Panc1 (cell line): ENCODE measurements around the gene POLE3. TPM values are rescaled to one million over a fixed set of nuclear protein-coding genes. Genes with fewer than 3 reads are reported as not detected.

ENCODE experiments used
- ATAC-seq: fragments of 200-7000 bp; cut with Tn5 transposase; 2 replicates; pipeline ENCODE4 v1.9.1; 2020; ENCODE audit warnings: mild to moderate bottlenecking, moderate library complexity
- BruUV-seq: library from RNA; stranded (reverse); fragments of 400-500 nt; replicated peaks from 2 replicates; lab custom pipeline; 2021; lab: Mats Ljungman, UMichigan
- CTCF ChIA-PET: fragments of 300-600 bp; sonication (Branson Sonifier 250); formaldehyde crosslinking; loops from one replicate; lab custom pipeline; 2022; ENCODE audit warnings: antibody characterized with exemption; lab: Charles Lee
- POLR2A ChIA-PET: fragments of 300-600 bp; sonication (Branson Sonifier 250); formaldehyde crosslinking; loops from one replicate; lab custom pipeline; 2022; ENCODE audit warnings: antibody characterized with exemption; lab: Charles Lee
- DNase-seq: peaks from one replicate; pipeline ENCODE4 v3.0.0-alpha.2; 2010; ENCODE audit warnings: low read depth, low spot score
- H3K27ac ChIP-seq: 2 replicates; pipeline ENCODE4 v1.5.1; 2011; ENCODE audit warnings: mild to moderate bottlenecking, low read length, inconsistent platforms
- H3K27me3 ChIP-seq: fragments of 200-500 bp; sonication (Bioruptor generic); 2 replicates; pipeline ENCODE4 v1.6.0; 2014; ENCODE audit warnings: low read length, inconsistent platforms; ENCODE audit not compliant: control insufficient read depth, insufficient read depth
- H3K36me3 ChIP-seq: fragments of 200-500 bp; sonication (Bioruptor generic); 2 replicates; pipeline ENCODE4 v1.5.1; 2014; ENCODE audit warnings: inconsistent platforms, mild to moderate bottlenecking, low read length, moderate library complexity; ENCODE audit not compliant: control insufficient read depth, insufficient read depth
- H3K4me1 ChIP-seq: 2 replicates; pipeline ENCODE4 v1.5.1; 2011; ENCODE audit warnings: inconsistent platforms, mild to moderate bottlenecking, low read length, moderate library complexity; ENCODE audit not compliant: control insufficient read depth, insufficient read depth
- H3K4me3 ChIP-seq, 2 experiments: 2 replicates each; pipeline ENCODE4 v1.5.1; 2011 to 2012; ENCODE audit warnings: low read depth in 2 of 2, low read length in 2 of 2, mild to moderate bottlenecking in 2 of 2, inconsistent platforms in 1 of 2, moderate library complexity in 1 of 2
- H3K9me3 ChIP-seq: fragments of 200-500 bp; sonication (Bioruptor generic); 2 replicates; pipeline ENCODE4 v1.5.1; 2014; ENCODE audit warnings: low read depth, mild to moderate bottlenecking, inconsistent platforms, low read length, moderate library complexity; ENCODE audit not compliant: control insufficient read depth, insufficient read depth
- POLR2AphosphoS5 ChIP-seq: IDR thresholded peaks from 2 replicates; pipeline ENCODE4 v1.6.1; 2012; ENCODE audit warnings: mild to moderate bottlenecking, low read depth, low read length, moderate library complexity
- REST ChIP-seq, 2 experiments: IDR thresholded peaks; 2 replicates each; pipeline ENCODE4 v1.6.1; 2011 to 2012; ENCODE audit warnings: low read depth in 2 of 2, control low read depth in 1 of 2, low read length in 1 of 2, mild to moderate bottlenecking in 1 of 2, moderate library complexity in 1 of 2; ENCODE audit not compliant: insufficient read depth in 1 of 2
- SIN3A ChIP-seq: IDR thresholded peaks from 2 replicates; pipeline ENCODE4 v1.6.1; 2012; ENCODE audit warnings: low read depth, mild to moderate bottlenecking, low read length, moderate library complexity, borderline replicate concordance; ENCODE audit not compliant: insufficient read depth
- TCF7L2 ChIP-seq: IDR thresholded peaks from 2 replicates; pipeline ENCODE4 v1.6.1; 2011; ENCODE audit warnings: mild to moderate bottlenecking, low read depth, low read length, inconsistent platforms
- in situ Hi-C: cut with HindIII; loops from 2 replicates; pipeline ENCODE4 v1.10.0; 2016; ENCODE audit warnings: low sequenced_read_pairs, low pct_unique_long_range_greater_than_20kb
- intact Hi-C: fragments of 100-400 bp; cut with micrococcal nuclease; formaldehyde crosslinking; loops from one replicate; pipeline ENCODE4 v1.10.0; 2022; ENCODE audit not compliant: unreplicated experiment
- total RNA-seq: library from RNA; stranded (reverse); gene quantifications from one replicate; pipeline ENCODE4 v1.2.1, GENCODE V29; 2021; ENCODE audit not compliant: unreplicated experiment
- TF ChIP-seq, protein P1 (sequence below): fragments of 450-650 bp; IDR thresholded peaks from 2 replicates; pipeline ENCODE4 v1.5.1; 2017; ENCODE audit warnings: mild to moderate bottlenecking

POLE3 gene
- total RNA-seq, 1 experiment from 2014 or later, result 48.5 TPM

- TF ChIP-seq, protein P1, sequence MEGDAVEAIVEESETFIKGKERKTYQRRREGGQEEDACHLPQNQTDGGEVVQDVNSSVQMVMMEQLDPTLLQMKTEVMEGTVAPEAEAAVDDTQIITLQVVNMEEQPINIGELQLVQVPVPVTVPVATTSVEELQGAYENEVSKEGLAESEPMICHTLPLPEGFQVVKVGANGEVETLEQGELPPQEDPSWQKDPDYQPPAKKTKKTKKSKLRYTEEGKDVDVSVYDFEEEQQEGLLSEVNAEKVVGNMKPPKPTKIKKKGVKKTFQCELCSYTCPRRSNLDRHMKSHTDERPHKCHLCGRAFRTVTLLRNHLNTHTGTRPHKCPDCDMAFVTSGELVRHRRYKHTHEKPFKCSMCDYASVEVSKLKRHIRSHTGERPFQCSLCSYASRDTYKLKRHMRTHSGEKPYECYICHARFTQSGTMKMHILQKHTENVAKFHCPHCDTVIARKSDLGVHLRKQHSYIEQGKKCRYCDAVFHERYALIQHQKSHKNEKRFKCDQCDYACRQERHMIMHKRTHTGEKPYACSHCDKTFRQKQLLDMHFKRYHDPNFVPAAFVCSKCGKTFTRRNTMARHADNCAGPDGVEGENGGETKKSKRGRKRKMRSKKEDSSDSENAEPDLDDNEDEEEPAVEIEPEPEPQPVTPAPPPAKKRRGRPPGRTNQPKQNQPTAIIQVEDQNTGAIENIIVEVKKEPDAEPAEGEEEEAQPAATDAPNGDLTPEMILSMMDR, result no peak
- no peak for TF ChIP-seq TCF7L2
- TF ChIP-seq REST (IDR thresholded peaks at IDR 0.05; ENCODE audit: insufficient read depth in 1 of 2, low read depth in 2 of 2, low read length in 1 of 2), result no peak
- TF ChIP-seq POLR2AphosphoS5, result no peak
- no peak for TF ChIP-seq SIN3A
- no TSS peak for BruUV-seq
- Histone ChIP-seq H3K9me3 (no peaks in the 10 kb centered on the region), H3K36me3 (no peaks in the 10 kb centered on the region; the same call in 1 of the 2 replicates), H3K27ac (no peak overlapping the region), H3K4me3 (no peak overlapping the region), H3K27me3 (no peaks in the 10 kb centered on the region), H3K4me1 (no peaks in the 10 kb centered on the region)
- no peak for DNase-seq
- ChIA-PET CTCF (no interaction called here), POLR2A (no interaction called here)
- intact Hi-C loops, result no loop called here
- in situ Hi-C loops, result no loop called here
- ATAC-seq, result no peak
Observed at GRCh38 chr9:113398796-113399195, 11.7 kb downstream of the POLE3 start.

DNA sequence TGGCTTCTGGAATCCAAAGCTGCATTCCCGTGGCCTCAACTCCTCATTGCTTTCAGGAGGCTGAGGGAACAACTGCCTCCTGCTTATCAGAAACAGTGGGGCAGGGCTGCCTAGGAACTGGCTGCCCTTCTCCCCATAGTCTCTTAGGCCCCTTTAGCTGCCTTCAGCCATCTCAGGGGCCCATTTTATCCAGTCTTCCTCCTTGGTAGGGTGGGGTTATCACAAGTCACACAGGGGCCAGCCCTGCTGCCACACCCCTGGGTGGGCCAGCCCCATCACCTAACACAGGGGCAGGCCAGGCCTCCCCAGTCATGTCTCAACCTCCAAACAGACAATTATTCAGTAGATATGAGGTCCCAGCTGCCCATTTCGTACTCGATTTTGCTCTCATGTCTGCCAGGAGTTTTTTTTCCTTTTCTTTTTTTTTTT is 13.3 kb downstream of the POLE3 start:
- Histone ChIP-seq H3K27ac (no peak overlapping the region), H3K27me3 (no peaks in the 10 kb centered on the region), H3K4me1 (no peaks in the 10 kb centered on the region), H3K9me3 (no peaks in the 10 kb centered on the region), H3K4me3 (no peak overlapping the region), H3K36me3 (no peaks in the 10 kb centered on the region; the same call in 1 of the 2 replicates)
- ATAC-seq (no peak), DNase-seq (no peak)
- no TSS peak for BruUV-seq
- ChIA-PET POLR2A (no interaction called here), CTCF (interaction anchor here (0.6 kb wide), 1 partner anchor 42 kb away, joined by 3 read pairs; no protein-coding TSS in a partner anchor)
- intact Hi-C loops, result no loop called here
- TF ChIP-seq POLR2AphosphoS5, result no peak
- no peak for TF ChIP-seq TCF7L2
- TF ChIP-seq, protein P1, result no peak
- no peak for TF ChIP-seq REST (IDR thresholded peaks at IDR 0.05; ENCODE audit: insufficient read depth in 1 of 2, low read depth in 2 of 2, low read length in 1 of 2)
- TF ChIP-seq SIN3A, result no peak
- in situ Hi-C loops, result no loop called here
